GM18870 (cell line): Measurements from ENCODE around the gene SEC14L1.
"Not testable (repeated sequence)": the region's sequence is repeated elsewhere in the genome, so short reads cannot be mapped to it uniquely, and the experiment has no call there.

Experiments
- ATAC-seq: cut with Tn5 transposase; IDR thresholded peaks from one replicate; pipeline ENCODE4 v1.9.1; 2021; ENCODE audit warnings: moderate library complexity; ENCODE audit not compliant: unreplicated experiment

The SEC14L1 gene

GRCh38 chr17:77115947-77116346, 24.8 kb upstream of the SEC14L1 start:
- no peak for ATAC-seq

- no peak for ATAC-seq
Observed at GRCh38 chr17:77116371-77116860, 24.4 kb upstream of the SEC14L1 start.

GRCh38 chr17:77117415-77117814, 23.4 kb upstream of the SEC14L1 start:
- ATAC-seq: no peak

- ATAC-seq: no peak
Observed at GRCh38 chr17:77118251-77118928, 22.4 kb upstream of the SEC14L1 start.

GRCh38 chr17:77119668-77120301, 21.0 kb upstream of the SEC14L1 start:
- ATAC-seq: no peak

- ATAC-seq: no peak
Observed at GRCh38 chr17:77120868-77121267, 19.9 kb upstream of the SEC14L1 start.

GRCh38 chr17:77124192-77124889, 16.4 kb upstream of the SEC14L1 start:
- no peak for ATAC-seq

GRCh38 chr17:77125432-77125901, 15.3 kb upstream of the SEC14L1 start:
- ATAC-seq: no peak

- no peak for ATAC-seq
Observed at GRCh38 chr17:77126519-77126918, 14.2 kb upstream of the SEC14L1 start.

- no peak for ATAC-seq
Observed at GRCh38 chr17:77127735-77128361, 12.9 kb upstream of the SEC14L1 start.

- no peak for ATAC-seq
Observed at GRCh38 chr17:77128896-77129567, 11.7 kb upstream of the SEC14L1 start.

- ATAC-seq: no peak
Observed at GRCh38 chr17:77129568-77130301, 11.0 kb upstream of the SEC14L1 start.

- no peak for ATAC-seq
Observed at GRCh38 chr17:77130525-77130924, 10.2 kb upstream of the SEC14L1 start.

- no peak for ATAC-seq
Observed at GRCh38 chr17:77131904-77132303, 8.9 kb upstream of the SEC14L1 start.

- no peak for ATAC-seq
Observed at GRCh38 chr17:77132411-77133086, 8.2 kb upstream of the SEC14L1 start.

- no peak for ATAC-seq
Observed at GRCh38 chr17:77133087-77133638, 7.6 kb upstream of the SEC14L1 start.

GRCh38 chr17:77136420-77136767, 4.4 kb upstream of the SEC14L1 start:
- ATAC-seq: no peak

- ATAC-seq: no peak
Observed at GRCh38 chr17:77137111-77137510, 3.7 kb upstream of the SEC14L1 start.

- ATAC-seq: not testable (repeated sequence)
Observed at GRCh38 chr17:77137886-77138285, 2.9 kb upstream of the SEC14L1 start.
